Neuronal stem cell (in vitro differentiated cells): Measurements from ENCODE around the gene SUSD1.

ENCODE experiments used
- DNase-seq: peaks from one replicate; pipeline ENCODE4 v3.0.0-alpha.2; 2013; ENCODE audit warnings: low spot score
- H2AFZ ChIP-seq: one replicate; pipeline ENCODE4 v1.6.1; 2013; ENCODE audit warnings: mild to moderate bottlenecking, low read length, inconsistent platforms
- H2AK5ac ChIP-seq: 2 replicates; pipeline ENCODE4 v1.6.1; 2013; ENCODE audit warnings: low read depth, mild to moderate bottlenecking, inconsistent platforms, low read length, moderate library complexity, mixed read lengths
- H2BK120ac ChIP-seq: 2 replicates; pipeline ENCODE4 v1.6.1; 2013; ENCODE audit warnings: low read depth, mild to moderate bottlenecking, inconsistent platforms, low read length, moderate library complexity, mixed read lengths
- H2BK12ac ChIP-seq: one replicate; pipeline ENCODE4 v1.6.1; 2013; ENCODE audit warnings: low read length, inconsistent platforms
- H2BK15ac ChIP-seq: 2 replicates; pipeline ENCODE4 v1.6.1; 2013; ENCODE audit warnings: mild to moderate bottlenecking, low read length, inconsistent platforms, mixed read lengths
- H2BK5ac ChIP-seq: one replicate; pipeline ENCODE4 v1.6.1; 2013; ENCODE audit warnings: inconsistent platforms, mild to moderate bottlenecking, low read length, moderate library complexity
- H3K14ac ChIP-seq: one replicate; pipeline ENCODE4 v1.6.1; 2013; ENCODE audit warnings: low read length, inconsistent platforms
- H3K18ac ChIP-seq: 2 replicates; pipeline ENCODE4 v1.6.1; 2013; ENCODE audit warnings: low read length, inconsistent platforms
- H3K23ac ChIP-seq: 2 replicates; pipeline ENCODE4 v1.6.1; 2013; ENCODE audit warnings: low read depth, mild to moderate bottlenecking, mixed read lengths, low read length, inconsistent platforms; ENCODE audit not compliant: poor library complexity
- H3K27ac ChIP-seq: replicated peaks from 3 replicates; pipeline ENCODE4 v1.5.1; 2013; ENCODE audit warnings: low read length, inconsistent platforms
- H3K27me3 ChIP-seq, 3 experiments: 2 replicates each; pipeline ENCODE4 v1.6.1; 2013; ENCODE audit warnings: low read length in 3 of 3, mild to moderate bottlenecking in 2 of 3, inconsistent platforms in 1 of 3, low read depth in 1 of 3, mixed read lengths in 1 of 3, moderate library complexity in 1 of 3; ENCODE audit not compliant: control insufficient read depth in 3 of 3, insufficient read depth in 3 of 3
- H3K36me3 ChIP-seq, 2 donors: replicated peaks in 1 of 2; 2 replicates each; pipeline ENCODE4 v1.6.1; 2013; ENCODE audit warnings: low read length in 2 of 2; ENCODE audit not compliant: control insufficient read depth in 2 of 2, insufficient read depth in 2 of 2
- H3K4ac ChIP-seq: 2 replicates; pipeline ENCODE4 v1.6.1; 2013; ENCODE audit warnings: inconsistent platforms, mild to moderate bottlenecking, low read length, moderate library complexity
- H3K4me1 ChIP-seq, 2 donors: 1 replicate in 1 of 2; 2 replicates in 1 of 2; pipeline ENCODE4 v1.6.1; 2013; ENCODE audit warnings: low read length in 2 of 2, low read depth in 1 of 2; ENCODE audit not compliant: control insufficient read depth in 2 of 2, insufficient read depth in 1 of 2
- H3K4me2 ChIP-seq: one replicate; pipeline ENCODE4 v1.6.1; 2013; ENCODE audit warnings: mild to moderate bottlenecking, low read length, inconsistent platforms; ENCODE audit not compliant: insufficient read depth, poor library complexity, severe bottlenecking
- H3K4me3 ChIP-seq, 2 donors: 2 replicates each; pipeline ENCODE4 v1.5.1; 2013; ENCODE audit warnings: low read length in 2 of 2, mild to moderate bottlenecking in 2 of 2, inconsistent platforms in 1 of 2, moderate library complexity in 1 of 2
- H3K79me1 ChIP-seq: one replicate; pipeline ENCODE4 v1.6.1; 2013; ENCODE audit warnings: low read depth, mild to moderate bottlenecking, inconsistent platforms, low read length, moderate library complexity
- H3K9ac ChIP-seq: one replicate; pipeline ENCODE4 v1.6.1; 2013; ENCODE audit warnings: mild to moderate bottlenecking, low read depth, low read length, inconsistent platforms; ENCODE audit not compliant: poor library complexity
- H3K9me3 ChIP-seq, 2 donors: replicated peaks in 1 of 2; 2 replicates each; pipeline versions ENCODE3 to v1.6.1; 2013; ENCODE audit warnings: low read length in 2 of 2, mild to moderate bottlenecking in 2 of 2, inconsistent platforms in 1 of 2, low read depth in 1 of 2, mixed read lengths in 1 of 2, moderate library complexity in 1 of 2; ENCODE audit not compliant: control insufficient read depth in 2 of 2, insufficient read depth in 1 of 2
- H4K8ac ChIP-seq: one replicate; pipeline ENCODE4 v1.6.1; 2013; ENCODE audit warnings: low read depth, mild to moderate bottlenecking, inconsistent platforms, low read length, moderate library complexity
- H4K91ac ChIP-seq: one replicate; pipeline ENCODE4 v1.6.1; 2013; ENCODE audit warnings: low read length, low read depth, mild to moderate bottlenecking, inconsistent platforms; ENCODE audit not compliant: poor library complexity
- WGBS, 2 donors: extraction: QIAGEN DNeasy Blood & Tissue Kit; methylation state at CpG; one replicate each; pipeline ENCODE4 v1.1.7; 2013; ENCODE audit warnings: missing lambda C conversion rate in 2 of 2, mixed read lengths in 1 of 2; ENCODE audit not compliant: insufficient read length in 2 of 2, insufficient replicate concordance in 1 of 2; ENCODE audit errors: extremely low coverage in 2 of 2; 5-methylcytosine and 5-hydroxymethylcytosine counted together

The SUSD1 gene

DNA sequence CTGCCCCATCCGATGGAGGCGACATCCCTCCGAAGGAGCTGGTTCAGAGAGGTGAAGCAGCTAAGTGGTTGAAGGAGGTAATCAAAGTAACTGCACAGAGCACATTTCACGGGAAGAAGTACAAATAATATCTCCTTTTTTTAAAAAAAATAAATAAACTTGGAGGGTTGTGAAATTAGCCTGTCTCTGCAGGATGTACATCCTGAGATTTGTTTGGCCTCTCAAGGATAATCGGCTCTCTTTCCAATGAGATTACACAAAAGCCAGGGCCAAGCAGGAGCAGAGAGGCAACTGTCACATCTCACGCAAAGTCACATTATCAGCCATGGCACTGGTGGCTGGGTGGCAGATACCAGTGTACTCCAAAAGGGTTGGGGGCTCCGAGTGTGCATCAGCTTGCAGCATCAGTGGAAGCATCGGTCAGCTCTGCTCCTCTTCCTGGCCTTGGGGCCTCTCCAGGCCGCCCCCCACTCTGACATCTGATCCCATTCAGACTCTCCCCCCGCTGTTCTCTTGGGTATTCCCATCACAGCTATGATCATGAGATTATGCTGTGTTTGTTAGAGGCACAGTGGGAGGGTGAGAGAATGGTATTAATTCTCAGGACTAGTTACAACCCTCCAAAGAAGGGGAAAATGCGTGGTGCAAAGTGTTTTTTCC is 168.6 kb downstream of the SUSD1 start:
- H3K4me3 ChIP-seq: no peak overlapping the region
- H2AK5ac ChIP-seq: no peak overlapping the region
- H3K79me1 ChIP-seq: no peaks in the 10 kb centered on the region
- H2AFZ ChIP-seq: peak overlapping the region; percentile 38
- H3K18ac ChIP-seq: no peak overlapping the region
- H3K23ac ChIP-seq: no peak overlapping the region
- H3K4ac ChIP-seq: no peak overlapping the region
- H3K9me3 ChIP-seq: no peaks in the 10 kb centered on the region
- H2BK15ac ChIP-seq: no peak overlapping the region
- no peak overlapping the region for H3K9ac ChIP-seq
- H3K27ac ChIP-seq: no peak overlapping the region
- H3K4me1 ChIP-seq: peaks cover 0 to 13% of the 10 kb centered on the region in 2 donors
- DNase-seq: no peak
- no peak overlapping the region for H4K8ac ChIP-seq
- WGBS, 2 donors: no CpG with 5 or more reads among the region's 11 CpGs
- no peak overlapping the region for H3K14ac ChIP-seq
- no peak overlapping the region for H2BK120ac ChIP-seq
- no peaks in the 10 kb centered on the region for H3K36me3 ChIP-seq
- no peak overlapping the region for H2BK5ac ChIP-seq
- H2BK12ac ChIP-seq: no peak overlapping the region
- H3K4me2 ChIP-seq: no peak overlapping the region
- no peaks in the 10 kb centered on the region for H3K27me3 ChIP-seq
- H4K91ac ChIP-seq: no peak overlapping the region

DNA sequence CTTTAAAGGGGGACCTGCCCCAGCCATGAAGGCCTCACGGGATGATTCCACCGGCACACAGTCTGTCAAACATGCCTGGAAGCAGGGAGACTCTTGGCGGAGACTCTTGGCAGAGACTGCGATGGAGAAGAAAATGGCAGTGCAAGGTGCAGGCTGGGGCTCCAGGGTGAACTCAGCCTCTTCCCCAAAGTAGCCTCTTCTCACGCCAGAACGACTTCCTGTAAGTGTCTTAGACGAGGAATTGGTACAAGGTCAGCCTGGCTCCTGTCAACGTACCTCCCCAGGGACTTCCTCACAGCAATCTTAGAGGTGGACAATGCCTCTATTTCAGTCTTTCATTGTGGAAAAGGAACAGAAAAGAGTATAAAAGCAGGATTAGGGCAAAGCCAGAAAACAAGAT is 169.2 kb downstream of the SUSD1 start:
- Histone ChIP-seq H3K36me3 (no peaks in the 10 kb centered on the region), H3K4me2 (no peak overlapping the region), H3K4me1 (peaks cover 0 to 13% of the 10 kb centered on the region in 2 donors), H3K23ac (no peak overlapping the region), H3K18ac (no peak overlapping the region), H3K79me1 (no peaks in the 10 kb centered on the region), H2AK5ac (no peak overlapping the region), H3K14ac (no peak overlapping the region), H4K91ac (no peak overlapping the region), H2AFZ (peak overlapping the region; percentile 38), H3K27me3 (peaks cover 0 to 1% (median 0%) of the 10 kb centered on the region in 3 experiments), H3K9ac (no peak overlapping the region), H4K8ac (no peak overlapping the region), H2BK5ac (no peak overlapping the region), H3K27ac (no peak overlapping the region), H3K4me3 (no peak overlapping the region), H2BK12ac (no peak overlapping the region), H3K4ac (no peak overlapping the region), H2BK120ac (no peak overlapping the region), H3K9me3 (no peaks in the 10 kb centered on the region), H2BK15ac (no peak overlapping the region)
- no peak for DNase-seq
- WGBS, 2 donors: no CpG with 5 or more reads among the region's 8 CpGs

DNA sequence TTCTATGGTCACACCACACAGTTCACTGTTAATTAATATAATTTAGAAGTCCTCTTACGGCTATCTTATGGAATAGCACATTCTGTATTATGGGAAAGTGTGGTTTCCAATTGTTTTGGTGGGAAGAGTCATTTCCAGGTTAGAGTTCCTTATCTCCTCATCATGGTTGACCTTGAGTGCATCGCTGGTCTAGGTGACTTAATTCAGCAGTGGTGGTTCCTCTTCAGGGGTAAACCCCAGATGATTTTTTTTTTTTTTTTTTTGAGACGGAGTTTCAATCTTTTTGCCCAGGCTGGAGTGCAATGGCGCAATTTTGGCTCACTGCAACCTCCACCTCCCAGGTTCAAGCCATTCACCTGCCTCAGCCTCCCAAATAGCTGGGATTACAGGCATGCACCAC is 171.6 kb downstream of the SUSD1 start:
- Histone ChIP-seq H4K8ac (no peak overlapping the region), H2AK5ac (no peak overlapping the region), H3K14ac (no peak overlapping the region), H3K9me3 (no peaks in the 10 kb centered on the region), H2BK5ac (no peak overlapping the region), H3K9ac (no peak overlapping the region), H3K27me3 (peaks cover 0 to 4% (median 0%) of the 10 kb centered on the region in 3 experiments), H4K91ac (no peak overlapping the region), H2BK12ac (no peak overlapping the region), H3K4me1 (peaks cover 0 to 13% of the 10 kb centered on the region in 2 donors), H3K4ac (no peak overlapping the region), H2BK15ac (no peak overlapping the region), H3K23ac (no peak overlapping the region), H3K18ac (no peak overlapping the region), H3K4me3 (no peak overlapping the region), H3K4me2 (no peak overlapping the region), H3K36me3 (no peaks in the 10 kb centered on the region), H2BK120ac (no peak overlapping the region), H3K79me1 (no peaks in the 10 kb centered on the region), H3K27ac (no peak overlapping the region), H2AFZ (no peak overlapping the region)
- no CpG with 5 or more reads among the region's 4 CpGs for WGBS, 2 donors
- no peak for DNase-seq

DNA sequence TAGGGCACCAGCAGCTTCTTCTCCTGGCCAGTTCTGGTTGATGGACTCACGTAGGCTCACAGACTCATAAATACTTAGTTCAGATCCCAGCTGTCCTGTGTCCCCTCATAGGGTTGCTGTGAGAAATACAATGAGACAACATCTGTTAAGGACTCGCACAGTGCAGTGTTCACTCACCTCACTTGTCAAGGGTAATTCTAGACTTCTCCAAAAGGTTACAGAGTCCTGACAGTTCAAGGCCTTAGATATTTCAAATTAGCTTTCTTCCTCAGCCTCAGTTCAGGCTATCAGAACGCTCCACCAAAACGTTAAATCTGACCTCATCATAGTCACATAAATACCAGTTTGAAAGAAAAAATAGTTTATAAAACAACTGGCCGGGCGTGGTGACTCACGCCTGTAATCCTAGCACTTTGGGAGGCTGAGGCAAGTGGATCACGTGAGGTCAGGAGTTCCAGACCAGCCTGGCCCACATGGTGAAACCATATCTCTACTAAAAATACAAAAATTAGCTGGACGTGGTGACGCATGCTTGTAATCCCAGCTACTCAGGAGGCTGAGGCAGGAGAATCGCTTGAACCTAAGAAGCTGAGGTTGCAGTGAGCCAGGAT is 172.1 kb downstream of the SUSD1 start:
- Histone ChIP-seq H3K79me1 (no peaks in the 10 kb centered on the region), H3K4me2 (no peak overlapping the region), H3K4ac (no peak overlapping the region), H3K4me3 (no peak overlapping the region), H3K27me3 (peaks cover 0 to 5% (median 0%) of the 10 kb centered on the region in 3 experiments), H2BK15ac (no peak overlapping the region), H4K8ac (no peak overlapping the region), H2AFZ (no peak overlapping the region), H3K23ac (no peak overlapping the region), H2AK5ac (no peak overlapping the region), H4K91ac (no peak overlapping the region), H3K9me3 (no peaks in the 10 kb centered on the region), H2BK5ac (no peak overlapping the region), H3K18ac (no peak overlapping the region), H2BK12ac (no peak overlapping the region), H3K36me3 (no peaks in the 10 kb centered on the region), H3K27ac (no peak overlapping the region), H2BK120ac (no peak overlapping the region), H3K4me1 (peaks cover 0 to 13% of the 10 kb centered on the region in 2 donors), H3K9ac (no peak overlapping the region), H3K14ac (no peak overlapping the region)
- WGBS, 2 donors: no CpG with 5 or more reads among the region's 11 CpGs
- no peak for DNase-seq
